Left renal pelvis (tissue), 4 donors: ENCODE results near the gene FIBCD1. TPM values are rescaled to one million over a fixed set of nuclear protein-coding genes. Genes with fewer than 3 reads are reported as not detected.
"Not testable (repeated sequence)": the region's sequence is repeated elsewhere in the genome, so short reads cannot be mapped to it uniquely, and the experiment has no call there.

Experiments used
- DNase-seq, 4 donors: peaks; one replicate each; pipeline ENCODE4 v3.0.0-alpha.2; 2013; ENCODE audit warnings: low read depth in 4 of 4, low spot score in 3 of 4
- polyA plus RNA-seq, 4 donors: library from polyadenylated mRNA; unstranded; fragments of 120-200 nt; gene quantifications; one replicate each; pipeline ENCODE4 v1.2.1, GENCODE V29; 2013; ENCODE audit not compliant: insufficient read length in 4 of 4

FIBCD1 gene
- polyA plus RNA-seq, 4 donors: 0.19 to 0.43 (median 0.36) TPM; not detected in 1

GRCh38 chr9:130911254-130912049, 27.6 kb downstream of the FIBCD1 start:
- DNase-seq: no peak

- not testable (repeated sequence) for DNase-seq
These were observed 28.4 kb downstream of the FIBCD1 start for GRCh38 chr9:130910670-130911069.

- DNase-seq: not testable (repeated sequence)
These were observed 29.0 kb downstream of the FIBCD1 start for GRCh38 chr9:130910041-130910440.

GRCh38 chr9:130908878-130909355, 30.1 kb downstream of the FIBCD1 start:
- no peak for DNase-seq

GRCh38 chr9:130908146-130908877, 30.7 kb downstream of the FIBCD1 start:
- DNase-seq: no peak

- no peak for DNase-seq
These were observed 32.2 kb downstream of the FIBCD1 start for GRCh38 chr9:130906735-130907416.

GRCh38 chr9:130905902-130906734, 32.9 kb downstream of the FIBCD1 start:
- DNase-seq: no peak

GRCh38 chr9:130905125-130905901, 33.7 kb downstream of the FIBCD1 start:
- DNase-seq: no peak

GRCh38 chr9:130904070-130905044, 34.7 kb downstream of the FIBCD1 start:
- no peak for DNase-seq

GRCh38 chr9:130903194-130904069, 35.6 kb downstream of the FIBCD1 start:
- DNase-seq: no peak

GRCh38 chr9:130902204-130903185, 36.6 kb downstream of the FIBCD1 start:
- DNase-seq: no peak

- no peak for DNase-seq
These were observed 37.4 kb downstream of the FIBCD1 start for GRCh38 chr9:130901498-130902203.

GRCh38 chr9:130900701-130901497, 38.1 kb downstream of the FIBCD1 start:
- DNase-seq: no peak

GRCh38 chr9:130899051-130899748, 39.8 kb downstream of the FIBCD1 start:
- no peak for DNase-seq
